Esophagus muscularis mucosa (tissue), 4 donors: ENCODE results near the gene AGPAT4. TPM values are rescaled to one million over a fixed set of nuclear protein-coding genes. Genes with fewer than 3 reads are reported as not detected.
A peak's percentile ranks its signal among the peaks of the same experiment; 100 is the strongest.
"Not testable (repeated sequence)": the region's sequence is repeated elsewhere in the genome, so short reads cannot be mapped to it uniquely, and the experiment has no call there.

Experiments
- DNase-seq: peaks from one replicate; pipeline ENCODE4 v3.0.0-alpha.2; 2017; ENCODE audit errors: extremely low spot score
- H3K27ac ChIP-seq, 4 donors: fragments of 200-600 bp; sonication (generic); replicated peaks in 1 of 4; 1 replicate in 3 of 4; 2 replicates in 1 of 4; pipeline ENCODE4 v1.5.1; 2016 to 2019; ENCODE audit warnings: mild to moderate bottlenecking in 1 of 4
- H3K27me3 ChIP-seq, 4 donors: fragments of 200-600 bp; sonication (generic); one replicate each; pipeline versions ENCODE4 v1.5.1 to v1.6.0; 2016 to 2019
- H3K36me3 ChIP-seq, 4 donors: fragments of 200-600 bp; sonication (generic); one replicate each; pipeline ENCODE4 v1.5.1; 2016 to 2019
- H3K4me1 ChIP-seq, 4 donors: fragments of 200-600 bp; sonication (generic); one replicate each; pipeline ENCODE4 v1.5.1; 2016 to 2019
- H3K4me3 ChIP-seq, 4 donors: fragments of 200-600 bp; sonication (generic); 1 replicate in 2 of 4; 2 replicates in 2 of 4; pipeline ENCODE4 v1.5.1; 2016 to 2019; ENCODE audit warnings: mild to moderate bottlenecking in 4 of 4, moderate library complexity in 1 of 4
- H3K9me3 ChIP-seq, 4 donors: fragments of 200-600 bp; sonication (generic); 1 replicate in 3 of 4; 2 replicates in 1 of 4; pipeline ENCODE4 v1.5.1; 2016 to 2019
- EP300 ChIP-seq: sonication (generic); formaldehyde crosslinking; IDR thresholded peaks from one replicate; pipeline ENCODE4 v1.6.1; 2017; ENCODE audit warnings: antibody characterized with exemption
- POLR2A ChIP-seq: fragments of 450-650 bp; IDR thresholded peaks from one replicate; pipeline ENCODE4 v1.6.1; 2017; ENCODE audit warnings: antibody characterized with exemption, moderate library complexity, mild to moderate bottlenecking, low read depth
- POLR2AphosphoS5 ChIP-seq, 2 donors: sonication (generic); formaldehyde crosslinking; IDR thresholded peaks; one replicate each; pipeline ENCODE4 v1.6.1; 2017; ENCODE audit warnings: antibody characterized with exemption in 2 of 2
- WGBS: methylation state at CpG from one replicate; pipeline ENCODE4 v1.1.5; 2018; 5-methylcytosine and 5-hydroxymethylcytosine counted together
- intact Hi-C: fragments of 100-400 bp; cut with DNase I; formaldehyde crosslinking; loops from one replicate; pipeline ENCODE4 v1.15.1; 2023
- total RNA-seq, 4 donors: library from RNA; depleted of rRNA; stranded (reverse); fragments of >200 nt; gene quantifications; one replicate each; pipeline versions ENCODE4 v1.1.0 to v1.2.1, GENCODE V29; 2016
- TF ChIP-seq, protein P1 (sequence below), 3 experiments: fragments of 200-600 bp in 2 of 3; fragments of 450-650 bp in 1 of 3; sonication (generic) in 2 of 3; IDR thresholded peaks; one replicate each; pipeline ENCODE4 v1.5.1; 2017 to 2019; ENCODE audit warnings: antibody characterized with exemption in 3 of 3, mild to moderate bottlenecking in 2 of 3, moderate library complexity in 1 of 3

AGPAT4 gene
- total RNA-seq, 4 donors from 2014 or later: 7.9 to 12.6 (median 10.0) TPM

DNA sequence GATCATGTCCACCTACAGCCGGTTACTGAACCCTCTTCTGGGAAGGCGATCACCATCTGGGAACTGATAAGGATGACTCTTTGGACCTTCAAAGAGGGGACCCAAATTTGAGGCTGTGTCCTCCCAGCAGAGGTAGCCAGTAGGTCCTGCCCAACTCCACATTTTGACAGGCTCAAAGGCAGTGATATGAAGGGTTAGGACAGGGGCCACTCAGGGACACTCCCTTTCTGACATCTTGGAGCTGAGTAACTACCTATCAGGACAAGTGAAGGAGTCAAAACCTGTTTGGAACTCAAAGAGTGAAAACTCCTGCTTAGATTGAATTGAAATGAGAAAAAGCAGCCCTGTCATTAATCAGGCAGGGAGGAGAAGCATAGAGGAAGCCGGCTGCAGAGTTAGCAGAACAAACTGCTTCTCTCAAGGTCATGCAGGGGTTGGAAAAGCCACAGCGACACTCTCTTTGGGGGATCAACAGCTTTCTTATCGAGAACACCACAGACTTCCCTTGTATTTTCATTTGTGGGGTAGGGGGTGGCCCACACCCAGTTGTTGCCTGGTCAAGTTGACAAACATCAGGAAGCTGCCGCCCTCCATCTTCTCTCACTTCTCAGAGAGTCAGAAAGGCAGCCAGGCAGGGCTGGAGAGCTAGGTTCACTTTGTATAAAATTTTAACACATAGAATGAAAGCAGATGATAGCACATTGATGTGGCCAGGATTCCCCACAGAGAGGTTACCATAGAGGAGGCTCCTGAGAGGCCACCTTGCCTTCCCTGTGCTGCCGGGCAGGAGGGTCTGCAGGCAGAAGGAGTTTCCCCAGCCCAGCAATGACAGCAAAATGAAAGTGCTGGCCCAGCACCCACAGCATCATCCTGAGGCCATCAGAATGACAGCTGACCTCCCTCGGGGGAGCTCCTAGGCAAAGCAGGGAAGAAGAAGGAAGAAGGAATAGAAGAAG lies 47.6 kb downstream of the AGPAT4 start:
- Histone ChIP-seq H3K27ac (peak overlapping the region; percentile 14 to 52 (median 38)), H3K36me3 (no peaks in the 10 kb centered on the region), H3K4me1 (peaks cover 0 to 46% (median 43%) of the 10 kb centered on the region in 4 donors), H3K9me3 (no peaks in the 10 kb centered on the region), H3K4me3 (no peak overlapping the region), H3K27me3 (no peaks in the 10 kb centered on the region)
- no peak for DNase-seq
- no peak for TF ChIP-seq POLR2AphosphoS5 (IDR thresholded peaks at IDR 0.05)
- TF ChIP-seq EP300: no peak
- TF ChIP-seq POLR2A: no peak
- WGBS: 54% methylated on average over 8 of the region's 8 CpGs
- intact Hi-C loops: no loop called here

DNA sequence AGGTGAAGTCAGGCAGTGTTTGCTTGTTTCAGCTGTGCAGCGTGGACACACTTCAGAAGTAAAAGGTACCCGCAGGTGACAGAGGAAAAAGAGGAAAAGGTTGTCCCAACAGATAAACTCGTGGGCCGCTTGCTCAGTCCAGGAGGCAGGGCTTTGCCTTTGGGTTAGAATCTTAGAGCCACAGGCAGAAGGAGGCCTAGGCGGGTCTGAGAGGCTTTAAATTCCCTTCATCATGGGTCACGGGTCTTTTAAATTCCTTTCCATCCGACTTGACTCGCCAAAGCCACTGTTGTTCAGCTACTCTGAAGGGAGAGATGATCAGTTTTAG lies 48.2 kb downstream of the AGPAT4 start:
- no peaks in the 10 kb centered on the region for H3K9me3 ChIP-seq
- intact Hi-C loops: no loop called here
- 81% methylated on average over 8 of the region's 8 CpGs for WGBS
- DNase-seq: no peak
- peak overlapping the region in 1 of 4 donors; percentile 52 for H3K27ac ChIP-seq
- no peak for TF ChIP-seq EP300
- TF ChIP-seq, protein P1, sequence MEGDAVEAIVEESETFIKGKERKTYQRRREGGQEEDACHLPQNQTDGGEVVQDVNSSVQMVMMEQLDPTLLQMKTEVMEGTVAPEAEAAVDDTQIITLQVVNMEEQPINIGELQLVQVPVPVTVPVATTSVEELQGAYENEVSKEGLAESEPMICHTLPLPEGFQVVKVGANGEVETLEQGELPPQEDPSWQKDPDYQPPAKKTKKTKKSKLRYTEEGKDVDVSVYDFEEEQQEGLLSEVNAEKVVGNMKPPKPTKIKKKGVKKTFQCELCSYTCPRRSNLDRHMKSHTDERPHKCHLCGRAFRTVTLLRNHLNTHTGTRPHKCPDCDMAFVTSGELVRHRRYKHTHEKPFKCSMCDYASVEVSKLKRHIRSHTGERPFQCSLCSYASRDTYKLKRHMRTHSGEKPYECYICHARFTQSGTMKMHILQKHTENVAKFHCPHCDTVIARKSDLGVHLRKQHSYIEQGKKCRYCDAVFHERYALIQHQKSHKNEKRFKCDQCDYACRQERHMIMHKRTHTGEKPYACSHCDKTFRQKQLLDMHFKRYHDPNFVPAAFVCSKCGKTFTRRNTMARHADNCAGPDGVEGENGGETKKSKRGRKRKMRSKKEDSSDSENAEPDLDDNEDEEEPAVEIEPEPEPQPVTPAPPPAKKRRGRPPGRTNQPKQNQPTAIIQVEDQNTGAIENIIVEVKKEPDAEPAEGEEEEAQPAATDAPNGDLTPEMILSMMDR (IDR thresholded peaks at IDR 0.05): no peak
- TF ChIP-seq POLR2AphosphoS5 (IDR thresholded peaks at IDR 0.05): no peak
- TF ChIP-seq POLR2A: no peak
- peaks cover 0 to 46% (median 43%) of the 10 kb centered on the region in 4 donors for H3K4me1 ChIP-seq
- no peaks in the 10 kb centered on the region for H3K27me3 ChIP-seq
- no peak overlapping the region for H3K4me3 ChIP-seq
- no peaks in the 10 kb centered on the region for H3K36me3 ChIP-seq

DNA sequence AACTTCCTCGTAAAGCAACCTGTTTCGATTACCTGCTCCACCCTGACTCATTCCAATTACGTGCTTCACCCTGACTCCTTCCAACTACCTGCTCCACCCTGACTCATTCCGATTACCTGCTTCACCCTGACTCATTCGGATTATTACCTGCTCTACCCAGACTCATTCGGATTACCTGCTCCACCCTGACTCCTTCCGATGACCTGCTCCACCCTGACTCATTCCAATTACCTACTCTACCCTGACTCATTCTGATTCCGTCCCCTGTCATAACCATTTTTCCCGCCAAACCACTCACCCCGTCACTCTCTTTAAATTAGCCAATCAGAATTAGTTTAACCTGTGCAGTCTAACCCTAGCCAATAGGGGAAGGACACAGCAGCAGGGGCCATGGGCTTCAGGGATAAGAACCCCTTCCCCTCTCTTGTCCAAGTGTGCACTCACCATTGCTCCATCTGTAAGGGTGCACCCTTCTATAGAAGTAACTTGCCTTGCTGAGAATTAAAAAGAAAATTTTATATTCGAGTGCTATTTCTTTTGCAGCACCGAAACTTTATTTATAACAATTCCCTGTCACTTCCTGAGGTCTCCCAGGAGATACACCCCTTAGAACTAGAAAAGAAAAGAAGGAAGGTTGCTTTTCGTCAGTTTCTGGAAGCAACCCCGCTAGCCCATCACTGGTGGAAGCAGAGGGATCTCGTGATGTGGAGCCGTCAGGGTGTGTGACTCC lies 48.7 kb downstream of the AGPAT4 start:
- intact Hi-C loops, H3K36me3 ChIP-seq, H3K27ac ChIP-seq, H3K27me3 ChIP-seq, H3K4me3 ChIP-seq, H3K9me3 ChIP-seq, DNase-seq: not testable (repeated sequence)
- 94% methylated on average over 16 of the region's 16 CpGs for WGBS
- H3K4me1 ChIP-seq: peaks cover 0 to 46% (median 43%) of the 10 kb centered on the region in 4 donors

DNA sequence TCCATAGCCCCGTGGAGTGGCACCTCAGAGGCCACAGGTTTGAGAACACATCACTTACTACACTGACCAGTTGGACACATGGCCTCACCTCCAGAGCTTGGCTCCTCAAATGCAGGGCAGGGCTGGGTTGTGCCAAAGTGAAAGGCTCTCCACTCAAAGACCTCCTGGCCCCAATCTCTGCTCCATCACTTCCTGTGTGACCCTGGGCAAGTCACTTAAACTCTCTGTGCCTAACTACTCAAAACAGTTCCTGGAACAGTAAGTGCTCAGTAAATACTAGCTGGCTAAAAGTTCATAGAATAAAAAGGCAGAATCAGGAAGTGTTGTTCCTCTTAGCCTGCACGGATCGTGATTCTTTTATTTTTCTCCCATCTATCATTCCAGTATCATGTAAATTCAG lies 50.2 kb downstream of the AGPAT4 start:
- Histone ChIP-seq H3K27me3 (no peaks in the 10 kb centered on the region), H3K4me1 (peaks cover 0 to 33% (median 31%) of the 10 kb centered on the region in 4 donors), H3K27ac (no peak overlapping the region), H3K36me3 (no peaks in the 10 kb centered on the region), H3K9me3 (no peaks in the 10 kb centered on the region), H3K4me3 (no peak overlapping the region)
- WGBS: 86% methylated on average over 3 of the region's 3 CpGs
- TF ChIP-seq POLR2A (no peak), POLR2AphosphoS5 (IDR thresholded peaks at IDR 0.05) (no peak), EP300 (no peak)
- TF ChIP-seq, protein P1 (IDR thresholded peaks at IDR 0.05): no peak
- DNase-seq: no peak
- intact Hi-C loops: no loop called here

DNA sequence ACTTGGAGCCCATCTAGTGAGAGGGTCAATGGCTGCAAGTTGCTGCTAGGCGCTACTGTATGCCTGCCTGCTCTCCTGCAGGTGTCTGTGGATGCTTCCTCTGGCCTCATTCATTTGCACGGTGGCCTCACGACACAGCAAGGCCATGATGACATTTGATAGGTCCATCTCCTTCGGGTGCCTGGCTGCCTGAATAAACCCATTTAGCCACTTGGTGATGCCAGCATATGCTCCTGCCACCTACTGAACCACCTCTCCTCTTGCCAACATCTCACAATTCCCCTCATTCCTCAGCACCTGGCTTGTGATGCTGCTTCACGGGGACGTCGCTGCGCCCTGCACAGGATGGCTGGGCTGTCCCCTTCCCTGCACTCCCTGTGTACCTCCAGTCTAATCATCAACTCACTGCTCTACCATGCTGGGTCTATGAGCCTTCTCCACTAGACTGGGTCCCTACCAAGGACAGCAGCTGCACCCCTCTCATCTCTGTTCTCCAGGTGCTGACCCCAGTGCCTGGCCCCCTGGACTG lies 51.1 kb downstream of the AGPAT4 start:
- H3K27ac ChIP-seq: no peak overlapping the region
- TF ChIP-seq POLR2A (no peak), EP300 (no peak), POLR2AphosphoS5 (IDR thresholded peaks at IDR 0.05) (no peak)
- intact Hi-C loops: no loop called here
- no peaks in the 10 kb centered on the region for H3K36me3 ChIP-seq
- H3K9me3 ChIP-seq: no peaks in the 10 kb centered on the region
- no peak overlapping the region for H3K4me3 ChIP-seq
- DNase-seq: no peak
- H3K4me1 ChIP-seq: peaks cover 0 to 24% (median 23%) of the 10 kb centered on the region in 4 donors
- H3K27me3 ChIP-seq: no peaks in the 10 kb centered on the region
- 97% methylated on average over 8 of the region's 8 CpGs for WGBS

DNA sequence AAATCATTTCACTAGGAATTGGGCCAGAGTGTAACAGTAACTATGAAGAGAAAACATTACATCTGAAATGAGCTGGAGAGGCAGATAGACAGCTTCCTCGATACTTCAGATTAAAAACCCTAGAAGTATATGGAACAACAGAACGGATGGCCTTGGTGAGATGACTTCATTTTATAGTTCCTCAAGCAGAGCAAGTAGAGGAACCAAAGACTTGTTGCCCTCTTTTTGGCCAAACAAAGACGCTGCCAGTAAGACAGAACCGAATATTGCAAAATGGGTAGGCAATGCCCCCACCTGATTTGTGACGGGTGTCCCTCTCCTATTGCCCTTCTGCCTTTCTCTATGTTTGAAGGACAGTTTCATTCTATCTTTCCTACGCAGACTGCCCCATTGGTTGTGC lies 53.5 kb downstream of the AGPAT4 start:
- TF ChIP-seq EP300 (no peak), POLR2AphosphoS5 (IDR thresholded peaks at IDR 0.05) (no peak), POLR2A (no peak)
- TF ChIP-seq, protein P1 (IDR thresholded peaks at IDR 0.05): no peak
- Histone ChIP-seq H3K4me3 (no peak overlapping the region), H3K4me1 (peaks cover 0 to 22% (median 13%) of the 10 kb centered on the region in 4 donors), H3K27me3 (no peaks in the 10 kb centered on the region), H3K36me3 (no peaks in the 10 kb centered on the region), H3K9me3 (no peaks in the 10 kb centered on the region), H3K27ac (no peak overlapping the region)
- no peak for DNase-seq
- WGBS: 82% methylated on average over 6 of the region's 6 CpGs
- intact Hi-C loops: no loop called here
